ENCODE measurements around the gene PITX1.

DNA sequence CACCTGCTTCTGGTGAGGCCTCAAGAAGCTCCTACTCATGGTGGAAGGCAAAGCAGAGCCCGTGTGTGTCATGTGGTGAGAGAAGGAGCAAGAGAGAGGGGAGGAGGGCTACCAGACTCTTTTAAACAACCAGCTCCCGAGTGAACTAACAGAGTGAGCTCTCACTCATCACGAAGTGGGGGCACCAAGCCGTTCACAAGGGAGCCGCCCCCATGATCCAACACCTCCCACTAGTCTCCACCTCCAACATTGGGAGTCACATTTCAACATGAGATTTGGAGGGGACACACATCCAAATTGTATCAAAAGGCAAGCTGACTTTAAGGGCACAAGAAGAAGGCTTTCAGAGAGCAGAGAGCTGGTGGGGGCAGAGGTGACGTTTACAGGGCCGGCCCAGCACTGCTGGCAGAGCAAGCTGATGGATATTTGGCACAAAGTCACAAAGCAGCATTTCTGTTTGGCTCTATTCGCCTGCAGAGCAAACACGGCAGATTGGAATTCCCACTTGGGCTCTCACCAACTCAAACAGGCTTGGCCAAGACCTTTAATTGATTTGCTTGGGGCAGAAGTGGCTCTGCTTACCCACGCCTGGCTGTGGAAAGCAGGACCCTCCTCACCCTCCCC, 20.0 kb downstream of the PITX1 start:
- TF ChIP-seq, protein P1, sequence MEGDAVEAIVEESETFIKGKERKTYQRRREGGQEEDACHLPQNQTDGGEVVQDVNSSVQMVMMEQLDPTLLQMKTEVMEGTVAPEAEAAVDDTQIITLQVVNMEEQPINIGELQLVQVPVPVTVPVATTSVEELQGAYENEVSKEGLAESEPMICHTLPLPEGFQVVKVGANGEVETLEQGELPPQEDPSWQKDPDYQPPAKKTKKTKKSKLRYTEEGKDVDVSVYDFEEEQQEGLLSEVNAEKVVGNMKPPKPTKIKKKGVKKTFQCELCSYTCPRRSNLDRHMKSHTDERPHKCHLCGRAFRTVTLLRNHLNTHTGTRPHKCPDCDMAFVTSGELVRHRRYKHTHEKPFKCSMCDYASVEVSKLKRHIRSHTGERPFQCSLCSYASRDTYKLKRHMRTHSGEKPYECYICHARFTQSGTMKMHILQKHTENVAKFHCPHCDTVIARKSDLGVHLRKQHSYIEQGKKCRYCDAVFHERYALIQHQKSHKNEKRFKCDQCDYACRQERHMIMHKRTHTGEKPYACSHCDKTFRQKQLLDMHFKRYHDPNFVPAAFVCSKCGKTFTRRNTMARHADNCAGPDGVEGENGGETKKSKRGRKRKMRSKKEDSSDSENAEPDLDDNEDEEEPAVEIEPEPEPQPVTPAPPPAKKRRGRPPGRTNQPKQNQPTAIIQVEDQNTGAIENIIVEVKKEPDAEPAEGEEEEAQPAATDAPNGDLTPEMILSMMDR (IDR thresholded peaks at IDR 0.05): no peak
- no peak for TF ChIP-seq ZFX (IDR thresholded peaks at IDR 0.05; ENCODE audit: borderline replicate concordance)
